GM12891 (cell line): ENCODE results near the gene ACY1.

Experiments
- PAX5 ChIP-seq: IDR thresholded peaks from 2 replicates; pipeline ENCODE4 v1.6.1; 2011; ENCODE audit warnings: low read length, moderate library complexity, mild to moderate bottlenecking; ENCODE audit not compliant: insufficient read depth, severe bottlenecking
- POLR2A ChIP-seq: IDR thresholded peaks from 2 replicates; pipeline ENCODE4 v1.6.1; 2011; ENCODE audit warnings: low read depth, low read length, control low read depth
- POLR2AphosphoS5 ChIP-seq: IDR thresholded peaks from 2 replicates; pipeline ENCODE4 v1.6.1; 2011; ENCODE audit warnings: low read depth, low read length, control low read depth
- SPI1 ChIP-seq: IDR thresholded peaks from 2 replicates; pipeline ENCODE4 v1.6.1; 2011; ENCODE audit warnings: low read depth, low read length, control low read depth
- TAF1 ChIP-seq: IDR thresholded peaks from 2 replicates; pipeline ENCODE4 v1.6.1; 2011; ENCODE audit warnings: low read depth, low read length, control low read depth

GRCh38 chr3:52012699-52013098, 29.4 kb downstream of the ACY1 start:
- TF ChIP-seq POLR2A (no peak), POLR2AphosphoS5 (no peak), PAX5 (no peak), TAF1 (no peak), SPI1 (no peak)
